ENCODE results near the gene ZNF532.

ZNF532 gene

DNA sequence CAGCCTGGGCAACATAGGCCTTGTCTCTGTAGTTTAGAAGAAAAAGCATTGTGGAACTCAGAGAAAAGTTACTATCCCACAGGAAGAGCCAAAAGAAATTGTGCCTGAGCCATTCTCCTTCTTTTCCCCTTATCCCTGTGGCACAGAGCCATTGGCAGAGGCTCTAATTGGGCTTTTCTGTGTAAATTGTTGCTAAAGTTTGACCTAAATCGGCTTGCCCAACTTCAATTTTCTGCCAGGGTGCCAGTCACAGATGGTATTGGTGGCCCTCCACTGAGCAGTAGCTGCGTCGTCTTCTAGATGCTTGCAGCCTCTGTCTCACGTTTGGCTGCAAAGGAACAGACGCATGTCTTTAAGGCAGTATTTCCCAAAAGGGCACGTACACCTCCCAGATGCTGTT is 30.3 kb downstream of the ZNF532 start:
- Histone ChIP-seq H3K4me3 (ENCODE audit: low read depth in 1 of 2, low read length in 1 of 2) (no peak overlapping the region), H3K27ac (no peak overlapping the region), H3K4me1 (ENCODE audit: control insufficient read depth in 1 of 2, insufficient read depth in 1 of 2, low read depth in 1 of 2, low read length in 1 of 2) (no peaks in the 10 kb centered on the region)

DNA sequence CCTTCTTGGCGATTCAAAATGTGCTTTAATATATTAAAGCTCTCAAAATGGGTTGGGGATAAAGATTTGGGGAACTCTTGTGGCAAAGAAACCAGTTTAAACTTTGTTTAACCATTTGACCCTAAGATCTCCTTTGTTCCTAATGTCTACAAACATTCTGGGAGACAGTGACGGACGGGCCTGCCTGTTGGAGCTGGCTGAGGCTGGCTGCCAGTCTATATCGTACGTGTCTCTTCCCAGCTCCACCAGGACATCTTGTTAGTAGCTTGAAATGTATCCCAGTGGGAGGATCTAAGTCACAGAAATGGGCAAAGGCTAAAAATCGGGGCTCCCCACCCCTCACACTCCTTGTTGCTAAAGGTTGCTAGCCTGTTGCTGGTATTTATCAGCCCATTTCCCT is 30.7 kb downstream of the ZNF532 start:
- Histone ChIP-seq H3K36me3 (no peaks in the 10 kb centered on the region), H3K9me3 (no peaks in the 10 kb centered on the region), H3K4me1 (ENCODE audit: control insufficient read depth in 1 of 2, insufficient read depth in 1 of 2, low read depth in 1 of 2, low read length in 1 of 2) (no peaks in the 10 kb centered on the region), H3K27me3 (no peaks in the 10 kb centered on the region), H3K27ac (no peak overlapping the region), H3K4me3 (ENCODE audit: low read depth in 1 of 2, low read length in 1 of 2) (no peak overlapping the region)
- TF ChIP-seq, protein P1, sequence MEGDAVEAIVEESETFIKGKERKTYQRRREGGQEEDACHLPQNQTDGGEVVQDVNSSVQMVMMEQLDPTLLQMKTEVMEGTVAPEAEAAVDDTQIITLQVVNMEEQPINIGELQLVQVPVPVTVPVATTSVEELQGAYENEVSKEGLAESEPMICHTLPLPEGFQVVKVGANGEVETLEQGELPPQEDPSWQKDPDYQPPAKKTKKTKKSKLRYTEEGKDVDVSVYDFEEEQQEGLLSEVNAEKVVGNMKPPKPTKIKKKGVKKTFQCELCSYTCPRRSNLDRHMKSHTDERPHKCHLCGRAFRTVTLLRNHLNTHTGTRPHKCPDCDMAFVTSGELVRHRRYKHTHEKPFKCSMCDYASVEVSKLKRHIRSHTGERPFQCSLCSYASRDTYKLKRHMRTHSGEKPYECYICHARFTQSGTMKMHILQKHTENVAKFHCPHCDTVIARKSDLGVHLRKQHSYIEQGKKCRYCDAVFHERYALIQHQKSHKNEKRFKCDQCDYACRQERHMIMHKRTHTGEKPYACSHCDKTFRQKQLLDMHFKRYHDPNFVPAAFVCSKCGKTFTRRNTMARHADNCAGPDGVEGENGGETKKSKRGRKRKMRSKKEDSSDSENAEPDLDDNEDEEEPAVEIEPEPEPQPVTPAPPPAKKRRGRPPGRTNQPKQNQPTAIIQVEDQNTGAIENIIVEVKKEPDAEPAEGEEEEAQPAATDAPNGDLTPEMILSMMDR (IDR thresholded peaks at IDR 0.05) = no peak

More for the DNA sequence above, 30.3 kb downstream of the ZNF532 start:
- H3K9me3 ChIP-seq = no peaks in the 10 kb centered on the region
- no peaks in the 10 kb centered on the region for H3K27me3 ChIP-seq
- H3K36me3 ChIP-seq = no peaks in the 10 kb centered on the region
- TF ChIP-seq, protein P1 (IDR thresholded peaks at IDR 0.05) = no peak

DNA sequence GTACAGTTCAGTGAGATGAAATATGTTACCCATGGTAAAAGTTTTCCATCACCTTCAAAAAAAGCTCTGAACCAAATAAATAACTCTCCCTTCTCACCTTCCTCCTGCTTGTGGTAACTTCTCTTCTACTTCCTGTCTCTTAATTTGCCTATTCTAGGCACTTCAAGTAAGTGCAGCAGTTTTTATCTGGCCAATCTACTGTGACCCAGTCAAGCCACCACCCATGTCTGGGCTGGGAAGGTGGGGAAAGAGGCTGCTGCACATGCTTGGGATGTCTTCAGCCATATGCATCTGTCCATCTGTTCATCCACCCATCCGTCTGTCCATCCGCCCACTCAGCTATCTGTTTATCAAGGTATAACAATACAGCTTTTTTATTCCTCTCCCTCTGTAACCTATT is 31.6 kb downstream of the ZNF532 start:
- TF ChIP-seq, protein P1 (IDR thresholded peaks at IDR 0.05) = no peak
- no peak overlapping the region for H3K27ac ChIP-seq
- no peaks in the 10 kb centered on the region for H3K9me3 ChIP-seq
- H3K4me3 ChIP-seq (ENCODE audit: low read depth in 1 of 2, low read length in 1 of 2) = no peak overlapping the region
- no peaks in the 10 kb centered on the region for H3K36me3 ChIP-seq
- no peaks in the 10 kb centered on the region for H3K27me3 ChIP-seq
- H3K4me1 ChIP-seq (ENCODE audit: control insufficient read depth in 1 of 2, insufficient read depth in 1 of 2, low read depth in 1 of 2, low read length in 1 of 2) = no peaks in the 10 kb centered on the region

DNA sequence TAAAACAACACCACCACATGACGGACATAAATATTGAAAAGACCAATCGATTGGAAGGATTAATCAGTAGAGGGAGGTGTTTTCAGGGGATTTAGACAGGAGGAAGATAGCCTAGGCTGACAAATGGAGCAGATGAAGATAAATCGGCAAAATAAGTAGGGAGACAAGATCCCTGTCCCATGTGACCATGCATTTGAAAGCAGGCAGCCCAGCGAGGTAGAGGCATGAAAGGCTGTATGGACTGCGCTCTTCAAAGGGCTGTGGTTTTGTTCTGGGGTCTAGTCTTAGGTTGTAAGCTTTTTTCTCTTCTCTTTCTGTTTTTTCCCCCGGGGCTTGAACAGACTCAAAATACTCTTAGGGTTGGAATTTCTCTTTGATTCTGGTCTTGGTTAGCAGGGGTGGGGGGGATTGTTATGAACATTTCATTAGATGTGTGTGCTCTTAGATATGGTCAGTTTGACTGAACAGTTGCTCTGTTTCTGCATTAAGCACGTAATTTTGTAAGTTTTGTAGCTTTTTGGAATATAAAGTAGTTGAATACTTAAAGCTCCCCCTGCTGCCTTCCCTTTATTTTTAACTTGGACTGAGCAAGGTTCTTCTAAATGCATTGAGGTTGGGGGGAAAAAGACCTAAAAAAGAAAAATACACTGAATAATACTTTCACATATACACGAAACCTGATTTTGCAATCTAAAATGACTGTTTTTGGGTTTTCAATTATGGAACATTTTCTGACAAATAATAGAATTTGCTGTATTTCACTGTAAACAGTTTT is 32.2 kb downstream of the ZNF532 start:
- Histone ChIP-seq H3K27me3 (no peaks in the 10 kb centered on the region), H3K27ac (no peak overlapping the region), H3K9me3 (no peaks in the 10 kb centered on the region), H3K36me3 (no peaks in the 10 kb centered on the region), H3K4me3 (ENCODE audit: low read depth in 1 of 2, low read length in 1 of 2) (no peak overlapping the region), H3K4me1 (ENCODE audit: control insufficient read depth in 1 of 2, insufficient read depth in 1 of 2, low read depth in 1 of 2, low read length in 1 of 2) (no peaks in the 10 kb centered on the region)
- TF ChIP-seq, protein P1 (IDR thresholded peaks at IDR 0.05) = no peak

DNA sequence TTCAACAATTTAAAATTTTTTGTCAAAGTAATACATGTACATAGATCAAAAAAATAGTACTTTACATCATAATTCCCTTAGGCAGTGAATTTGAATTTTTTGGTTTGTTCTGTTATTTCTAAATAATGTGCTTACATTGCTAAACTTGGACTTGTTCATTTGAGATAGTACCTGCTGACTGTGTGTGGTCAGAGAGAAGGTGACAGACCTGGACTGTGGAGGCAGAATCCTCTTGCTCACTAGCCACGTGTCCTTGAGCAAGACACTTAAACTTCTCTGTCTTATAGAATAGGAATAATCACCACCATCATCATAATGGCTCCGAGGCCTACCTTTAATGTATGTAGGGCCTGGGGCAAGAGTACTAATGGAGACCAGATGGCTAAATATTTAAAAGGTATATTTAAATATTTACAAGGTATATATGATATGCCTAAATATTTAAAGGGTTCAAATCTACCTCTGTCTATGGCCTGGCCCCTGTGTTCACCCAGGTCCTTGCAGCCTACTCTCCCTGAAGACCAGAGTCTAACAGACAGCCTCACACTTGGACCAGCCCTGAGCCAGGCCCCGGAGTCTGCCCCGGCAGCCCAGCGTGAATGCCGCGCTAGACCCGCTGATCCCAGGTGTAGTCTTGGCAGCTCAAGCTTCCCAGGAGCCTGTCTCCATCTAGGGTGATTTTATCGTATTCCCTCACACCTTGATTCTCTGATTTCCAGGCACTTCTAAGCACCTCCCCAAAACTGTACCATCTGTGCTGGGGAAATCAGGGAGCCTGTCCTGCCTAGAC is 33.5 kb downstream of the ZNF532 start:
- no peaks in the 10 kb centered on the region for H3K36me3 ChIP-seq
- no peaks in the 10 kb centered on the region for H3K27me3 ChIP-seq
- TF ChIP-seq, protein P1 (IDR thresholded peaks at IDR 0.05) = no peak
- H3K27ac ChIP-seq = no peak overlapping the region
- H3K4me1 ChIP-seq (ENCODE audit: control insufficient read depth in 1 of 2, insufficient read depth in 1 of 2, low read depth in 1 of 2, low read length in 1 of 2) = no peaks in the 10 kb centered on the region
- H3K9me3 ChIP-seq = no peaks in the 10 kb centered on the region
- H3K4me3 ChIP-seq (ENCODE audit: low read depth in 1 of 2, low read length in 1 of 2) = no peak overlapping the region

Measured in neutrophil (primary cell).